Panc1 (cell line): Measurements from ENCODE around the gene EMSY. TPM values are rescaled to one million over a fixed set of nuclear protein-coding genes. Genes with fewer than 3 reads are reported as not detected.
A peak's percentile ranks its signal among the peaks of the same experiment; 100 is the strongest.

Experiments used
- ATAC-seq: fragments of 200-7000 bp; cut with Tn5 transposase; 2 replicates; pipeline ENCODE4 v1.9.1; 2020; ENCODE audit warnings: mild to moderate bottlenecking, moderate library complexity
- BruUV-seq: library from RNA; stranded (reverse); fragments of 400-500 nt; replicated peaks from 2 replicates; lab custom pipeline; 2021; lab: Mats Ljungman, UMichigan
- CTCF ChIA-PET: fragments of 300-600 bp; sonication (Branson Sonifier 250); formaldehyde crosslinking; loops from one replicate; lab custom pipeline; 2022; ENCODE audit warnings: antibody characterized with exemption; lab: Charles Lee
- POLR2A ChIA-PET: fragments of 300-600 bp; sonication (Branson Sonifier 250); formaldehyde crosslinking; loops from one replicate; lab custom pipeline; 2022; ENCODE audit warnings: antibody characterized with exemption; lab: Charles Lee
- DNase-seq: peaks from one replicate; pipeline ENCODE4 v3.0.0-alpha.2; 2010; ENCODE audit warnings: low read depth, low spot score
- H3K27ac ChIP-seq: 2 replicates; pipeline ENCODE4 v1.5.1; 2011; ENCODE audit warnings: mild to moderate bottlenecking, low read length, inconsistent platforms
- H3K27me3 ChIP-seq: fragments of 200-500 bp; sonication (Bioruptor generic); 2 replicates; pipeline ENCODE4 v1.6.0; 2014; ENCODE audit warnings: low read length, inconsistent platforms; ENCODE audit not compliant: control insufficient read depth, insufficient read depth
- H3K36me3 ChIP-seq: fragments of 200-500 bp; sonication (Bioruptor generic); 2 replicates; pipeline ENCODE4 v1.5.1; 2014; ENCODE audit warnings: inconsistent platforms, mild to moderate bottlenecking, low read length, moderate library complexity; ENCODE audit not compliant: control insufficient read depth, insufficient read depth
- H3K4me1 ChIP-seq: 2 replicates; pipeline ENCODE4 v1.5.1; 2011; ENCODE audit warnings: inconsistent platforms, mild to moderate bottlenecking, low read length, moderate library complexity; ENCODE audit not compliant: control insufficient read depth, insufficient read depth
- H3K4me3 ChIP-seq, 2 experiments: 2 replicates each; pipeline ENCODE4 v1.5.1; 2011 to 2012; ENCODE audit warnings: low read depth in 2 of 2, low read length in 2 of 2, mild to moderate bottlenecking in 2 of 2, inconsistent platforms in 1 of 2, moderate library complexity in 1 of 2
- H3K9me3 ChIP-seq: fragments of 200-500 bp; sonication (Bioruptor generic); 2 replicates; pipeline ENCODE4 v1.5.1; 2014; ENCODE audit warnings: low read depth, mild to moderate bottlenecking, inconsistent platforms, low read length, moderate library complexity; ENCODE audit not compliant: control insufficient read depth, insufficient read depth
- POLR2AphosphoS5 ChIP-seq: IDR thresholded peaks from 2 replicates; pipeline ENCODE4 v1.6.1; 2012; ENCODE audit warnings: mild to moderate bottlenecking, low read depth, low read length, moderate library complexity
- REST ChIP-seq, 2 experiments: IDR thresholded peaks; 2 replicates each; pipeline ENCODE4 v1.6.1; 2011 to 2012; ENCODE audit warnings: low read depth in 2 of 2, control low read depth in 1 of 2, low read length in 1 of 2, mild to moderate bottlenecking in 1 of 2, moderate library complexity in 1 of 2; ENCODE audit not compliant: insufficient read depth in 1 of 2
- SIN3A ChIP-seq: IDR thresholded peaks from 2 replicates; pipeline ENCODE4 v1.6.1; 2012; ENCODE audit warnings: low read depth, mild to moderate bottlenecking, low read length, moderate library complexity, borderline replicate concordance; ENCODE audit not compliant: insufficient read depth
- TCF7L2 ChIP-seq: IDR thresholded peaks from 2 replicates; pipeline ENCODE4 v1.6.1; 2011; ENCODE audit warnings: mild to moderate bottlenecking, low read depth, low read length, inconsistent platforms
- in situ Hi-C: cut with HindIII; loops from 2 replicates; pipeline ENCODE4 v1.10.0; 2016; ENCODE audit warnings: low sequenced_read_pairs, low pct_unique_long_range_greater_than_20kb
- intact Hi-C: fragments of 100-400 bp; cut with micrococcal nuclease; formaldehyde crosslinking; loops from one replicate; pipeline ENCODE4 v1.10.0; 2022; ENCODE audit not compliant: unreplicated experiment
- total RNA-seq: library from RNA; stranded (reverse); gene quantifications from one replicate; pipeline ENCODE4 v1.2.1, GENCODE V29; 2021; ENCODE audit not compliant: unreplicated experiment
- TF ChIP-seq, protein P1 (sequence below): fragments of 450-650 bp; IDR thresholded peaks from 2 replicates; pipeline ENCODE4 v1.5.1; 2017; ENCODE audit warnings: mild to moderate bottlenecking

EMSY gene
- total RNA-seq, 1 experiment from 2014 or later: 26.4 TPM

- Histone ChIP-seq H3K4me3 (no peak overlapping the region), H3K36me3 (peaks cover 20% of the 10 kb centered on the region; the same call in 1 of the 2 replicates)
- POLR2A ChIA-PET: no interaction called here
These were observed 98.3 kb downstream of the EMSY start for GRCh38 chr11:76543006-76543703.

DNA sequence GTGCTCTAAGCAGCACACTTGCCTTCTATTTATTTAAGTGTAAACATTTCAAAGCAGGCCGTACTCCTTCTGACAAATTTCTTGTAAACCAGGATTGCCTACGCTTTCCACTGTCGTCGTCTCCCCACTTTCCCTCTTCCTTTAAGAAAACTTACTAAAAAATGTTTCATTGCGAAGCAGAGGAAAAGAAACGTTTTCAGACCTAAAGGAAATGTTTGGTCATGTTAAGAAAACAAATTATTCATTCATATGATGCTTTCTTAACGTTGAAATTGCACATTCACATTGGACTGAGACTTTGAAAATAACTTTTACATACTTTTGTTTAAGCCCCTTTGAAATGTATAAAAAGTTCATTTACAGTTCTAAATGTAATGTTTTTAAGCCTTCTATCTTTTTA, 106.0 kb downstream of the EMSY start:
- Histone ChIP-seq H3K9me3 (no peaks in the 10 kb centered on the region), H3K27ac (no peak overlapping the region), H3K4me3 (no peak overlapping the region), H3K36me3 (no peaks in the 10 kb centered on the region; the same call in 1 of the 2 replicates), H3K4me1 (no peaks in the 10 kb centered on the region), H3K27me3 (no peaks in the 10 kb centered on the region)
- intact Hi-C loops: no loop called here
- ATAC-seq (no peak), DNase-seq (no peak)
- TF ChIP-seq POLR2AphosphoS5 (no peak), SIN3A (no peak), TCF7L2 (no peak), REST (IDR thresholded peaks at IDR 0.05; ENCODE audit: insufficient read depth in 1 of 2, low read depth in 2 of 2, low read length in 1 of 2) (no peak)
- TF ChIP-seq, protein P1, sequence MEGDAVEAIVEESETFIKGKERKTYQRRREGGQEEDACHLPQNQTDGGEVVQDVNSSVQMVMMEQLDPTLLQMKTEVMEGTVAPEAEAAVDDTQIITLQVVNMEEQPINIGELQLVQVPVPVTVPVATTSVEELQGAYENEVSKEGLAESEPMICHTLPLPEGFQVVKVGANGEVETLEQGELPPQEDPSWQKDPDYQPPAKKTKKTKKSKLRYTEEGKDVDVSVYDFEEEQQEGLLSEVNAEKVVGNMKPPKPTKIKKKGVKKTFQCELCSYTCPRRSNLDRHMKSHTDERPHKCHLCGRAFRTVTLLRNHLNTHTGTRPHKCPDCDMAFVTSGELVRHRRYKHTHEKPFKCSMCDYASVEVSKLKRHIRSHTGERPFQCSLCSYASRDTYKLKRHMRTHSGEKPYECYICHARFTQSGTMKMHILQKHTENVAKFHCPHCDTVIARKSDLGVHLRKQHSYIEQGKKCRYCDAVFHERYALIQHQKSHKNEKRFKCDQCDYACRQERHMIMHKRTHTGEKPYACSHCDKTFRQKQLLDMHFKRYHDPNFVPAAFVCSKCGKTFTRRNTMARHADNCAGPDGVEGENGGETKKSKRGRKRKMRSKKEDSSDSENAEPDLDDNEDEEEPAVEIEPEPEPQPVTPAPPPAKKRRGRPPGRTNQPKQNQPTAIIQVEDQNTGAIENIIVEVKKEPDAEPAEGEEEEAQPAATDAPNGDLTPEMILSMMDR: no peak
- no TSS peak for BruUV-seq
- POLR2A ChIA-PET: no interaction called here
- in situ Hi-C loops: no loop called here
- CTCF ChIA-PET: no interaction called here

More at GRCh38 chr11:76543006-76543703, 98.3 kb downstream of the EMSY start:
- CTCF ChIA-PET: no interaction called here
- TF ChIP-seq REST (IDR thresholded peaks at IDR 0.05; ENCODE audit: insufficient read depth in 1 of 2, low read depth in 2 of 2, low read length in 1 of 2) (no peak), SIN3A (no peak), TCF7L2 (no peak), POLR2AphosphoS5 (no peak)
- TF ChIP-seq, protein P1: no peak
- ATAC-seq: peak; percentile 30; the same call in 1 of the 2 replicates
- in situ Hi-C loops (no loop called here), intact Hi-C loops (no loop called here)
- H3K4me1 ChIP-seq: no peaks in the 10 kb centered on the region
- H3K27me3 ChIP-seq: no peaks in the 10 kb centered on the region
- BruUV-seq: no TSS peak
- H3K27ac ChIP-seq: no peak overlapping the region
- peak; percentile 59 for DNase-seq
- H3K9me3 ChIP-seq: no peaks in the 10 kb centered on the region
